HepG2 (cell line): Measurements from ENCODE around the gene BAG3. TPM values are rescaled to one million over a fixed set of nuclear protein-coding genes. Genes with fewer than 3 reads are reported as not detected.

Experiments
- ARID2 ChIP-seq: sonication (generic); formaldehyde crosslinking; IDR thresholded peaks from 2 replicates; pipeline ENCODE4 v1.8.1; 2022; ENCODE audit warnings: mild to moderate bottlenecking, missing genetic modification reagents, borderline replicate concordance
- ASH2L ChIP-seq: fragments of 300-600, 200-600 bp; sonication (generic); IDR thresholded peaks from 2 replicates; pipeline ENCODE4 v1.7.0; 2017; ENCODE audit warnings: low read depth, mild to moderate bottlenecking, moderate library complexity, mixed read lengths, low read length; ENCODE audit not compliant: insufficient read length
- ATF7-NPFF ChIP-seq: sonication (generic); formaldehyde crosslinking; IDR thresholded peaks from 2 replicates; pipeline ENCODE4 v1.8.1; 2023; ENCODE audit warnings: mild to moderate bottlenecking, low read depth, missing genetic modification reagents, moderate library complexity
- CHD2 ChIP-seq: IDR thresholded peaks from 2 replicates; pipeline ENCODE4 v1.6.1; 2011; ENCODE audit warnings: low read depth, low read length, improper control_type of control experiment
- DNMT1 ChIP-seq: sonication (generic); formaldehyde crosslinking; IDR thresholded peaks from 2 replicates; pipeline ENCODE4 v1.5.1; 2020; ENCODE audit warnings: mild to moderate bottlenecking, missing genetic modification reagents
- EED ChIP-seq: sonication (generic); formaldehyde crosslinking; IDR thresholded peaks from 2 replicates; pipeline ENCODE4 v1.5.0; 2020; ENCODE audit warnings: mild to moderate bottlenecking, missing genetic modification reagents
- ETV6 ChIP-seq: sonication (generic); formaldehyde crosslinking; conservative IDR thresholded peaks from 2 replicates; pipeline ENCODE4 v1.4.0; 2020; ENCODE audit warnings: missing genetic modification reagents
- GMEB1 ChIP-seq: sonication (generic); formaldehyde crosslinking; IDR thresholded peaks from 2 replicates; pipeline ENCODE4 v1.5.1; 2020; ENCODE audit warnings: missing genetic modification reagents, mild to moderate bottlenecking, borderline replicate concordance
- KDM5B ChIP-seq: sonication (generic); formaldehyde crosslinking; IDR thresholded peaks from 2 replicates; pipeline ENCODE4 v1.4.0; 2020; ENCODE audit warnings: missing genetic modification reagents, mild to moderate bottlenecking, borderline replicate concordance
- KLF11 ChIP-seq: IDR thresholded peaks from 2 replicates; pipeline ENCODE4 v1.6.1; 2016; ENCODE audit warnings: missing compliant biosample characterization
- MAZ ChIP-seq, 2 experiments: sonication (generic) in 1 of 2; formaldehyde crosslinking in 1 of 2; IDR thresholded peaks; 2 replicates each; pipeline versions ENCODE4 v1.5.0 to v1.6.1; 2012 to 2020; ENCODE audit warnings: low read depth in 2 of 2, mild to moderate bottlenecking in 2 of 2, borderline replicate concordance in 1 of 2, improper control_type of control experiment in 1 of 2, low read length in 1 of 2, missing genetic modification reagents in 1 of 2, moderate library complexity in 1 of 2
- MED1 ChIP-seq: sonication (generic); formaldehyde crosslinking; IDR thresholded peaks from 2 replicates; pipeline ENCODE4 v1.4.0; 2020; ENCODE audit warnings: missing genetic modification reagents
- MYC ChIP-seq: sonication (generic); formaldehyde crosslinking; IDR thresholded peaks from 2 replicates; pipeline ENCODE4 v1.9.0; 2021; ENCODE audit warnings: missing genetic modification reagents, borderline replicate concordance
- PITX1 ChIP-seq: sonication (generic); formaldehyde crosslinking; IDR thresholded peaks from 2 replicates; pipeline ENCODE4 v1.5.1; 2020; ENCODE audit warnings: mild to moderate bottlenecking, missing genetic modification reagents
- PRMT3 ChIP-seq: sonication (generic); formaldehyde crosslinking; IDR thresholded peaks from 2 replicates; pipeline ENCODE4 v1.8.1; 2022; ENCODE audit warnings: low read depth, mild to moderate bottlenecking, moderate library complexity, missing genetic modification reagents, borderline replicate concordance
- RARA ChIP-seq: IDR thresholded peaks from 2 replicates; pipeline ENCODE4 v1.6.1; 2016; ENCODE audit warnings: missing genetic modification reagents, missing compliant biosample characterization
- RNF2 ChIP-seq: fragments of 450-650 bp; conservative IDR thresholded peaks from 2 replicates; pipeline ENCODE4 v1.6.1; 2016; ENCODE audit warnings: low read depth
- SOX6 ChIP-seq, 2 experiments: fragments of 450-650 bp in 1 of 2; sonication (generic) in 1 of 2; formaldehyde crosslinking in 1 of 2; IDR thresholded peaks; 2 replicates each; pipeline versions ENCODE4 v1.4.0 to v1.6.1; 2017 to 2020; ENCODE audit warnings: antibody characterized with exemption in 1 of 2, mild to moderate bottlenecking in 1 of 2, missing genetic modification reagents in 1 of 2
- SRY ChIP-seq: sonication (generic); formaldehyde crosslinking; IDR thresholded peaks from 2 replicates; pipeline ENCODE4 v1.8.0; 2022; ENCODE audit warnings: mild to moderate bottlenecking, missing genetic modification reagents
- ZFP91 ChIP-seq: sonication (generic); formaldehyde crosslinking; IDR thresholded peaks from 2 replicates; pipeline ENCODE4 v1.9.0; 2022; ENCODE audit warnings: missing genetic modification reagents, mild to moderate bottlenecking, borderline replicate concordance
- ZMAT3 ChIP-seq: sonication (generic); formaldehyde crosslinking; conservative IDR thresholded peaks from 2 replicates; pipeline ENCODE4 v1.7.0; 2021; ENCODE audit warnings: missing genetic modification reagents
- ZNF205 ChIP-seq: IDR thresholded peaks from 2 replicates; pipeline ENCODE4 v1.6.1; 2018; ENCODE audit warnings: missing biosample characterization, missing genetic modification reagents
- ZNF552 ChIP-seq: sonication (generic); formaldehyde crosslinking; IDR thresholded peaks from 2 replicates; pipeline ENCODE4 v1.9.0; 2022; ENCODE audit warnings: missing genetic modification reagents, mild to moderate bottlenecking, borderline replicate concordance
- ZNF563 ChIP-seq: sonication (generic); formaldehyde crosslinking; IDR thresholded peaks from 2 replicates; pipeline ENCODE4 v1.8.0; 2022; ENCODE audit warnings: mild to moderate bottlenecking, moderate library complexity, missing genetic modification reagents
- ZNF614 ChIP-seq: IDR thresholded peaks from 2 replicates; pipeline ENCODE4 v1.6.1; 2018; ENCODE audit warnings: missing biosample characterization, missing genetic modification reagents, inconsistent platforms, borderline replicate concordance
- ZNF670 ChIP-seq: sonication (generic); formaldehyde crosslinking; IDR thresholded peaks from 2 replicates; pipeline ENCODE4 v1.8.0; 2022; ENCODE audit warnings: mild to moderate bottlenecking, missing genetic modification reagents, borderline replicate concordance
- ZNF678 ChIP-seq: sonication (generic); formaldehyde crosslinking; IDR thresholded peaks from 2 replicates; pipeline ENCODE4 v1.4.0; 2020; ENCODE audit warnings: mild to moderate bottlenecking, missing genetic modification reagents
- ZNF740 ChIP-seq: sonication (generic); formaldehyde crosslinking; IDR thresholded peaks from 2 replicates; pipeline ENCODE4 v1.4.0; 2020; ENCODE audit warnings: missing genetic modification reagents
- polyA plus RNA-seq, 8 experiments: library from polyadenylated mRNA; depleted of rRNA in 3 of 8; stranded (reverse) in 7 of 8; unstranded in 1 of 8; fragments of >200 nt; fragmentation: Illumina TruSeq in 4 of 8; extraction: Trizol in 4 of 8; gene quantifications; 2 replicates each; pipeline versions ENCODE4 v1.2.1 to v1.2.3, GENCODE V29; 2011 to 2016; ENCODE audit warnings: low read depth in 4 of 8, missing spikeins in 1 of 8, mixed read lengths in 1 of 8; ENCODE audit not compliant: insufficient read depth in 1 of 8
- total RNA-seq, 5 experiments: library from RNA; depleted of rRNA; stranded (reverse); fragments of >200 nt; fragmentation: Illumina TruSeq; extraction: Trizol; gene quantifications; 2 replicates each; pipeline ENCODE4 v1.2.3, GENCODE V29; 2016; ENCODE audit warnings: low read depth in 1 of 5

BAG3 gene
- total and polyA plus RNA-seq, 2 of the 13 experiments (the other 11 are each of a cell fraction or from before 2014, with no cell fraction given), result 2.9 to 6.7 TPM

GRCh38 chr10:119725517-119725827, 74.3 kb downstream of the BAG3 start (continued):
- TF ChIP-seq SOX6 (IDR thresholded peaks at IDR 0.05), result no peak
- peak; percentile 69 for TF ChIP-seq SOX6 (CRISPR knock-in tag; IDR thresholded peaks at IDR 0.05)
- peak; percentile 59; the same call in 1 of the 2 replicates for TF ChIP-seq SRY (CRISPR knock-in tag)
- TF ChIP-seq MAZ (IDR thresholded peaks at IDR 0.05; ENCODE audit: borderline replicate concordance, low read depth, low read length), result no peak
- TF ChIP-seq MAZ (CRISPR knock-in tag; IDR thresholded peaks at IDR 0.05; ENCODE audit: low read depth), result peak; percentile 71; the same call in 1 of the 2 replicates
- 0 out of 2 replicates have a peak, but pooled peaks have one; percentile 15 for TF ChIP-seq ZNF670
- peak; percentile 72; the same call in 1 of the 2 replicates for TF ChIP-seq PITX1 (CRISPR knock-in tag)
- 0 out of 2 replicates have a peak, but pooled peaks have one; percentile 44 for TF ChIP-seq EED (CRISPR knock-in tag)
- 0 out of 2 replicates have a peak, but pooled peaks have one; percentile 43 for TF ChIP-seq CHD2
- peak; percentile 28; the same call in 1 of the 2 replicates for TF ChIP-seq ZNF552 (CRISPR knock-in tag)
- TF ChIP-seq ZMAT3 (CRISPR knock-in tag), result peak; percentile 91; the same call in 1 of the 2 replicates
- peak; percentile 63; the same call in 1 of the 2 replicates for TF ChIP-seq MYC (CRISPR knock-in tag)
- 0 out of 2 replicates have a peak, but pooled peaks have one; percentile 23 for TF ChIP-seq DNMT1 (CRISPR knock-in tag)
- TF ChIP-seq PRMT3 (CRISPR knock-in tag), result no peak
- 0 out of 2 replicates have a peak, but pooled peaks have one; percentile 26 for TF ChIP-seq ZNF614 (CRISPR knock-in tag)
- no peak; the same call in 1 of the 2 replicates for TF ChIP-seq KLF11 (CRISPR knock-in tag)
- TF ChIP-seq RARA (CRISPR knock-in tag), result peak; percentile 39; the same call in 1 of the 2 replicates
- peak; percentile 92; the same call in 1 of the 2 replicates for TF ChIP-seq KDM5B (CRISPR knock-in tag)
- no peak for TF ChIP-seq RNF2
- TF ChIP-seq ZFP91 (CRISPR knock-in tag), result peak; percentile 70; the same call in 1 of the 2 replicates
- TF ChIP-seq ZNF678 (CRISPR knock-in tag), result no peak
- TF ChIP-seq ETV6, result no peak
- TF ChIP-seq ASH2L, result peak; percentile 67
- TF ChIP-seq ZNF205 (CRISPR knock-in tag), result no peak; the same call in 1 of the 2 replicates
- TF ChIP-seq ATF7-NPFF (CRISPR knock-in tag), result 0 out of 2 replicates have a peak, but pooled peaks have one; percentile 53
- TF ChIP-seq ZNF563, result no peak
- peak; percentile 34; the same call in 1 of the 2 replicates for TF ChIP-seq ZNF740 (CRISPR knock-in tag)
- TF ChIP-seq ARID2 (CRISPR knock-in tag), result no peak
- TF ChIP-seq MED1 (CRISPR knock-in tag), result peak; percentile 66; the same call in 1 of the 2 replicates
- peak; percentile 35; the same call in 1 of the 2 replicates for TF ChIP-seq GMEB1 (CRISPR knock-in tag)
